IPS DF 6.9 (cell line): ENCODE data around the gene SLC51B.
"Not testable (repeated sequence)": the region's sequence is repeated elsewhere in the genome, so short reads cannot be mapped to it uniquely, and the experiment has no call there.

ENCODE experiments used
- DNase-seq: peaks from one replicate; pipeline ENCODE4 v3.0.0-alpha.2; 2013; ENCODE audit warnings: low read depth, low spot score
- H3K27ac ChIP-seq: one replicate; pipeline ENCODE4 v1.5.1; 2013; ENCODE audit warnings: low read length, control low read depth
- H3K27me3 ChIP-seq: 2 replicates; pipeline ENCODE4 v1.6.1; 2013; ENCODE audit warnings: mild to moderate bottlenecking, low read length; ENCODE audit not compliant: control insufficient read depth, insufficient read depth
- H3K36me3 ChIP-seq: 2 replicates; pipeline ENCODE4 v1.6.1; 2013; ENCODE audit warnings: low read length; ENCODE audit not compliant: control insufficient read depth, insufficient read depth
- H3K4me1 ChIP-seq: 2 replicates; pipeline ENCODE4 v1.6.1; 2013; ENCODE audit warnings: low read length; ENCODE audit not compliant: control insufficient read depth, insufficient read depth
- H3K4me3 ChIP-seq: 2 replicates; pipeline ENCODE4 v1.5.1; 2013; ENCODE audit warnings: mild to moderate bottlenecking, low read length
- H3K9me3 ChIP-seq: 2 replicates; pipeline ENCODE4 v1.6.1; 2013; ENCODE audit warnings: low read length, inconsistent platforms; ENCODE audit not compliant: control insufficient read depth, insufficient read depth
- WGBS: extraction: QIAGEN DNeasy Blood & Tissue Kit; methylation state at CpG from one replicate; pipeline ENCODE4 v1.1.7; 2013; ENCODE audit warnings: mixed read lengths, missing lambda C conversion rate; ENCODE audit not compliant: insufficient read length, insufficient coverage; 5-methylcytosine and 5-hydroxymethylcytosine counted together

Gene SLC51B

DNA sequence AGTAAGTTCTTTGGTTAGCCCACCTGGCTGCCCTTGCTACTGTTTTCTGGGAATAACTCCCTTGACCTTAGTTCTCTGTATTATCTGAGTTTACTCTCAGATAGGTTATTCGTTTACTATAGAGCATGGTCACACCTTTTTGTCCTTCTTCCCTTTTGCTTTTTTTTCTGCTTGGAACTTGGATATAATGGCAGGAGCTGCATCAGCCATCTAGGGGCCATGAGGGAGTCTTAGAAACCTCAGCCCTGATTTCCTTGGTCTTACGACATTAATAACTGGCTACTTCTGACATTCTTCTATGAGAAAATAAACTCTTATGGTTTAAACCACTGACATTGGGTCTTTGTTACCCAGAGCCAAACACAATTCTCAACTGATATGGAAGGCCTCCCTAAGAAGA is 3.4 kb upstream of the SLC51B start:
- Histone ChIP-seq H3K4me1 (no peaks in the 10 kb centered on the region), H3K9me3 (no peaks in the 10 kb centered on the region), H3K4me3 (no peak overlapping the region), H3K27me3 (no peaks in the 10 kb centered on the region), H3K27ac (no peak overlapping the region), H3K36me3 (no peaks in the 10 kb centered on the region)
- no peak for DNase-seq
- WGBS = no CpG with 5 or more reads among the region's 2 CpGs

DNA sequence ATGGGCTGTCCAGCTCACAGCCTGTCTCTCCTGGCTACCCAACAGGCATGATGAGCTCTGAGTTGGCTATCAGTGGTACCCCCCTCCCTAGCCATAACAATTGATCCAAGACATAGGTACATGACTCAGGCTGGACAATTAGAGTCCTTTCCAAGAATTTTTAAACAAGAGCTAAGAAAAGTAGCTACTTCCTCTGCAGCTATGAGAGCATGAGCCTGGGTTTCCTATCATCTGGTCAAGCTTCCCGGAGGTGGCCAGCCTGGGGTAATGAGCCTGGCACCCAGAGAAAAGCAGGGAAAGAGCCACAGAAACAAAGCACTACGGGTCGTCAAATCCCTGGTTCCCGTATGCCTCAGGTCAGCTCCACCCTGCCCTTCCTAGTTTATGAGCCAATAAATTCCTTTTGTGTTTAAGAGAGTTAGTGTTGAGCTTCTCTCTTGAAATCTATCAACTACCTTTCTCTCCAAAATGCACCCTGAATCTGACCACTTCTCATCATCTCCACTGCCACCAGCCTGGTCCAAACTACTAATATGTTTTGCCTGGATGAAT is 2.3 kb upstream of the SLC51B start:
- Histone ChIP-seq H3K4me3 (no peak overlapping the region), H3K27ac (no peak overlapping the region), H3K4me1 (no peaks in the 10 kb centered on the region), H3K27me3 (no peaks in the 10 kb centered on the region), H3K36me3 (no peaks in the 10 kb centered on the region), H3K9me3 (no peaks in the 10 kb centered on the region)
- no CpG with 5 or more reads among the region's 4 CpGs for WGBS
- no peak for DNase-seq

GRCh38 chr15:65044218-65044617 is 969 bp upstream of the SLC51B start:
- no CpG with 5 or more reads among the region's 5 CpGs for WGBS

GRCh38 chr15:65048241-65048640 is 3.1 kb downstream of the SLC51B start:
- Histone ChIP-seq H3K4me3 (no peak overlapping the region), H3K36me3 (no peaks in the 10 kb centered on the region), H3K27me3 (no peaks in the 10 kb centered on the region), H3K9me3 (no peaks in the 10 kb centered on the region), H3K27ac (no peak overlapping the region), H3K4me1 (no peaks in the 10 kb centered on the region)
- no CpG with 5 or more reads among the region's 2 CpGs for WGBS
- DNase-seq = no peak

More at GRCh38 chr15:65044218-65044617, 969 bp upstream of the SLC51B start:
- not testable (repeated sequence) for H3K27ac ChIP-seq, H3K36me3 ChIP-seq, H3K27me3 ChIP-seq, DNase-seq, H3K4me1 ChIP-seq, H3K9me3 ChIP-seq, H3K4me3 ChIP-seq

DNA sequence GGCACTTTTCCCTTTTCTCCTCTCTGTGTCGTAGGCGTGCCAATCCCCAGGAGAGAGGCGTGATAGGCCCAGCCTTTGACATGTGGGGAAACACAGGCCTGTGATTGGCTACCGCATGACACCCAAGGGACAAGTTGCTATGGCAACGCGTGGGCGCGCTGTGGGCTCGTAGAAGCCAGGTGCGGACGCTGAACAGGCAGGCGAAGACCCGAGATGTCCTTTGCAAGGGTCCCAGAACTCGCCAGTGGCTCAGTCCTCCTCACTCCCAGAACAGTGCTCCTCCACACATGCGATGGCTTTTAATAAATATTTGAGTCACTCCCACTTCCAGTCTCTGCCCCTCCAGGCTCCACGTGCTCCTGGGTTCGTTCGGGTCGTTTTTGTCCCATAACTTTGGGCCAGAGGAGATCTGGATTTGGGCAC is 4.2 kb downstream of the SLC51B start:
- no peak overlapping the region for H3K4me3 ChIP-seq
- peak; percentile 92 for DNase-seq
- no peaks in the 10 kb centered on the region for H3K4me1 ChIP-seq
- no peaks in the 10 kb centered on the region for H3K36me3 ChIP-seq
- no CpG with 5 or more reads among the region's 19 CpGs for WGBS
- H3K9me3 ChIP-seq = no peaks in the 10 kb centered on the region
- no peaks in the 10 kb centered on the region for H3K27me3 ChIP-seq
- H3K27ac ChIP-seq = no peak overlapping the region

DNA sequence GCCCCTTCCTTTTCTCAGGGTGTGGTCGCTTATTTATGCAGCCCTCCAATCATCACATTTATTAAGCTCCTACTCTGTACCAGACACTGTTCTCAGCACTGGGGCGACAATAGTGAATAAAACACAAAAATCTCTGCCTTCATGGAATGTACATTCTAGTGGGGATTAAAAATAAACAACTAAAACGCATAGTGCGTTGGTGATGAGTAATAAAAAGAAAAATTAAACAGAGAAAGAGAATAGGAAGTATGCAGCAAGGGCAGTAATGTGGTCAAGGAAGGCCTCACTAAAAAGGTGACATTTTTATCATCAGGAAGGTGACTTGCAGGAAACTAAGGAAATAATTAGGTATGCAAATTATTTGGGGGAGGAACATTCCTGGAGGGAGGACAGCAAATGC is 5.1 kb downstream of the SLC51B start:
- H3K36me3 ChIP-seq = no peaks in the 10 kb centered on the region
- WGBS = 100% methylated on average over 2 of the region's 4 CpGs
- H3K27ac ChIP-seq = no peak overlapping the region
- H3K4me3 ChIP-seq = no peak overlapping the region
- no peaks in the 10 kb centered on the region for H3K9me3 ChIP-seq
- H3K4me1 ChIP-seq = no peaks in the 10 kb centered on the region
- no peaks in the 10 kb centered on the region for H3K27me3 ChIP-seq
- DNase-seq = no peak

DNA sequence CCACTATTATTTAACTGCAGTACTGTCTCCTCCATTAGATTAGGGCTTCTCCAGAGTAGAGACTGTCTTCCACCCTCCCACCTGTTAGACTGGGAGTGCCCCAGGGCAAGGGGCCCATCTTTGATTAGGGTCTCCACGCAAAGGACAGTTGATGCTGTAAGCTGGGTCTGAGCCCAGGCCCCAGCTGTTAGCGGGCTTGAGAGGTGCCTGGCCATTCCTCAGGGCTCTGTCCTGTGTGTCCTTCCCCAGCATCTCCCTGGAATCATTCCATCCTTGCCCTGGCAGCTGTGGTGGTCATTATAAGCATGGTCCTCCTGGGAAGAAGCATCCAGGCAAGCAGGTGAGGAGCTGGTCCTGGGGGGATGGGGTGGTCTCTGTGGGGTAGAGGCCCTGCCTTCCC is 6.1 kb downstream of the SLC51B start:
- Histone ChIP-seq H3K27ac (no peak overlapping the region), H3K36me3 (no peaks in the 10 kb centered on the region), H3K4me3 (no peak overlapping the region), H3K27me3 (no peaks in the 10 kb centered on the region), H3K4me1 (no peaks in the 10 kb centered on the region), H3K9me3 (no peaks in the 10 kb centered on the region)
- no CpG with 5 or more reads among the region's 2 CpGs for WGBS
- DNase-seq = no peak

DNA sequence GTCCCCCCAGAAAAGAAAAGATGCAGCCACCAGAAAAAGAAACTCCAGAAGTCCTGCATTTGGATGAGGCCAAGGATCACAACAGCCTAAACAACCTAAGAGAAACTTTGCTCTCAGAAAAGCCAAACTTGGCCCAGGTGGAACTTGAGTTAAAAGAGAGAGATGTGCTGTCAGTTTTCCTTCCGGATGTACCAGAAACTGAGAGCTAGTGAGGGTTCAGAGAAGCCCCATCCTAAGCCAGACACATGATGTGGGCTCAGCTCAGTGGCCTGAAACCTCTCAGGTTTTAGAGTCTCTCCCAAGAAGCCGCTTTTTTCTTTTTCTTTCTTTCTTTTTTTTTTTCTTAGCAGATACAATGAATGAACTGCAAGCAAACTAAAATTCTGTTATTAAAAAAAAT is 7.8 kb downstream of the SLC51B start:
- H3K4me1 ChIP-seq = no peaks in the 10 kb centered on the region
- no peak overlapping the region for H3K4me3 ChIP-seq
- H3K27me3 ChIP-seq = no peaks in the 10 kb centered on the region
- WGBS = no CpG with 5 or more reads among the region's 2 CpGs
- H3K36me3 ChIP-seq = no peaks in the 10 kb centered on the region
- no peak for DNase-seq
- no peak overlapping the region for H3K27ac ChIP-seq
- no peaks in the 10 kb centered on the region for H3K9me3 ChIP-seq

GRCh38 chr15:65054333-65055200 is 9.4 kb downstream of the SLC51B start:
- 0 out of 2 replicates have a peak, but pooled peaks cover 2% of the 10 kb centered on the region for H3K36me3 ChIP-seq
- no peak overlapping the region for H3K27ac ChIP-seq
- no peaks in the 10 kb centered on the region for H3K9me3 ChIP-seq
- no peak overlapping the region for H3K4me3 ChIP-seq
- WGBS = no CpG with 5 or more reads among the region's 26 CpGs
- no peaks in the 10 kb centered on the region; the same call in 1 of the 2 replicates for H3K4me1 ChIP-seq
- DNase-seq = no peak
- no peaks in the 10 kb centered on the region for H3K27me3 ChIP-seq

- DNase-seq = no peak
Measured at GRCh38 chr15:65055201-65055870, 10.1 kb downstream of the SLC51B start.

More at GRCh38 chr15:65055201-65055870, 10.1 kb downstream of the SLC51B start:
- no CpG with 5 or more reads among the region's 6 CpGs for WGBS
- Histone ChIP-seq H3K27me3 (no peaks in the 10 kb centered on the region), H3K4me3 (no peak overlapping the region), H3K27ac (no peak overlapping the region), H3K36me3 (0 out of 2 replicates have a peak, but pooled peaks cover 2% of the 10 kb centered on the region), H3K4me1 (no peaks in the 10 kb centered on the region; the same call in 1 of the 2 replicates), H3K9me3 (no peaks in the 10 kb centered on the region)
